SK-N-SH (cell line): ENCODE measurements around the gene XPR1. TPM values are rescaled to one million over a fixed set of nuclear protein-coding genes. Genes with fewer than 3 reads are reported as not detected.

ENCODE experiments used
- CTCF ChIA-PET: fragments of 300-600, 350-600 bp; formaldehyde crosslinking; extraction: SDS; loops from one replicate; lab custom pipeline; 2021; lab: Yijun Ruan, JAX
- POLR2A ChIA-PET: fragments of 350-600 bp; sonication (Branson Sonifier 250); formaldehyde crosslinking; extraction: SDS; loops from one replicate; lab custom pipeline; 2020; ENCODE audit warnings: antibody characterized with exemption, inconsistent platforms; lab: Yijun Ruan, JAX
- DNase-seq: peaks from one replicate; pipeline ENCODE4 v3.0.0; 2012
- H2AFZ ChIP-seq: fragments of 200-600 bp; sonication (generic); 2 replicates; pipeline ENCODE4 v1.8.1; 2016; ENCODE audit warnings: antibody characterized with exemption, mild to moderate bottlenecking, low read depth
- H3F3A ChIP-seq: fragments of 200-600 bp; sonication (generic); replicated peaks from 2 replicates; pipeline ENCODE3; 2016; ENCODE audit warnings: antibody characterized with exemption, mild to moderate bottlenecking; ENCODE audit not compliant: insufficient read depth
- H3K27ac ChIP-seq, 2 experiments: fragments of 200-500 bp in 1 of 2; fragments of 200-600 bp in 1 of 2; sonication (Bioruptor generic) in 1 of 2; sonication (generic), shearing (Covaris generic) in 1 of 2; 2 replicates each; pipeline versions ENCODE4 v1.5.1 to v1.6.1; 2014 to 2016; ENCODE audit warnings: low read depth in 2 of 2, inconsistent platforms in 1 of 2, low read length in 1 of 2, mild to moderate bottlenecking in 1 of 2, mixed read lengths in 1 of 2
- H3K27me3 ChIP-seq: fragments of 200-600 bp; sonication (generic), shearing (Covaris generic); 2 replicates; pipeline ENCODE4 v1.6.1; 2016; ENCODE audit warnings: mixed run types; ENCODE audit not compliant: insufficient read depth
- H3K36me3 ChIP-seq, 2 experiments: fragments of 200-500 bp in 1 of 2; fragments of 200-600 bp in 1 of 2; sonication (Bioruptor generic) in 1 of 2; sonication (generic) in 1 of 2; replicated peaks in 1 of 2; 2 replicates each; pipeline versions ENCODE3 to v1.5.1; 2014 to 2016; ENCODE audit warnings: low read length in 1 of 2, mild to moderate bottlenecking in 1 of 2; ENCODE audit not compliant: insufficient read depth in 2 of 2, control insufficient read depth in 1 of 2
- H3K4me1 ChIP-seq, 2 experiments: fragments of 200-500 bp in 1 of 2; fragments of 200-600 bp in 1 of 2; sonication (Bioruptor generic) in 1 of 2; sonication (generic), shearing (Covaris generic) in 1 of 2; 2 replicates each; pipeline versions ENCODE4 v1.5.1 to v1.6.1; 2014 to 2016; ENCODE audit warnings: low read depth in 1 of 2, low read length in 1 of 2, mixed run types in 1 of 2; ENCODE audit not compliant: insufficient read depth in 2 of 2, control insufficient read depth in 1 of 2
- H3K4me2 ChIP-seq: fragments of 200-600 bp; sonication (generic), shearing (Covaris generic); 2 replicates; pipeline ENCODE4 v1.6.1; 2017; ENCODE audit warnings: mixed run types
- H3K4me3 ChIP-seq, 2 experiments: fragments of 200-500 bp in 1 of 2; fragments of 200-600 bp in 1 of 2; sonication (Bioruptor generic) in 1 of 2; sonication (generic), shearing (Covaris generic) in 1 of 2; 2 replicates each; pipeline versions ENCODE4 v1.5.1 to v1.8.1; 2014 to 2016; ENCODE audit warnings: low read depth in 2 of 2, inconsistent platforms in 1 of 2, low read length in 1 of 2, mild to moderate bottlenecking in 1 of 2, mixed read lengths in 1 of 2, moderate library complexity in 1 of 2
- H3K79me2 ChIP-seq: fragments of 200-600 bp; sonication (generic); 2 replicates; pipeline ENCODE4 v1.8.1; 2017; ENCODE audit warnings: mild to moderate bottlenecking; ENCODE audit not compliant: insufficient read depth
- H3K9ac ChIP-seq: fragments of 200-600 bp; sonication (generic); 2 replicates; pipeline ENCODE4 v1.6.1; 2017; ENCODE audit warnings: mixed run types
- H3K9me2 ChIP-seq: fragments of 200-600 bp; sonication (generic); 2 replicates; pipeline ENCODE4 v1.6.1; 2017; ENCODE audit warnings: mixed run types
- H3K9me3 ChIP-seq: fragments of 200-600 bp; sonication (generic); 2 replicates; pipeline ENCODE4 v1.6.1; 2017; ENCODE audit warnings: mixed run types, mild to moderate bottlenecking, moderate library complexity
- H4K20me1 ChIP-seq: fragments of 200-600 bp; sonication (generic); 2 replicates; pipeline ENCODE4 v1.6.1; 2017; ENCODE audit warnings: mild to moderate bottlenecking, mixed run types; ENCODE audit not compliant: insufficient read depth
- CHD2 ChIP-seq: fragments of 150-350 bp; IDR thresholded peaks from 2 replicates; pipeline ENCODE4 v1.6.1; 2018; ENCODE audit warnings: low read length; ENCODE audit not compliant: partially characterized antibody
- CTCF ChIP-seq: fragments of 200-600 bp; sonication (generic); IDR thresholded peaks from 2 replicates; pipeline ENCODE4 v1.6.1; 2017; ENCODE audit warnings: antibody characterized with exemption, mild to moderate bottlenecking, moderate library complexity
- ELF1 ChIP-seq: IDR thresholded peaks from 2 replicates; pipeline ENCODE4 v1.4.0; 2012
- EP300 ChIP-seq, 2 experiments: IDR thresholded peaks; 2 replicates each; pipeline versions ENCODE4 v1.4.0 to v1.6.1; 2012; ENCODE audit warnings: borderline replicate concordance in 1 of 2, low read depth in 1 of 2, low read length in 1 of 2
- FOXJ3 ChIP-seq: sonication (generic); formaldehyde crosslinking; IDR thresholded peaks from 2 replicates; pipeline ENCODE4 v1.5.1; 2020; ENCODE audit warnings: mild to moderate bottlenecking, missing genetic modification reagents
- NRF1 ChIP-seq: IDR thresholded peaks from 2 replicates; pipeline ENCODE4 v1.6.1; 2012; ENCODE audit warnings: low read depth, mild to moderate bottlenecking, low read length
- RAD21 ChIP-seq: IDR thresholded peaks from 2 replicates; pipeline ENCODE4 v1.6.1; 2012; ENCODE audit warnings: mild to moderate bottlenecking, low read length
- SMC3 ChIP-seq: IDR thresholded peaks from 2 replicates; pipeline ENCODE4 v1.6.1; 2012; ENCODE audit warnings: low read depth, low read length, improper control_type of control experiment
- WGBS: methylation state at CpG from one replicate; pipeline ENCODE4 v1.1.6; 2017; ENCODE audit warnings: low lambda C conversion rate; 5-methylcytosine and 5-hydroxymethylcytosine counted together
- polyA plus RNA-seq, 3 experiments: library from polyadenylated mRNA; depleted of rRNA; stranded (reverse); fragments of >200 nt; gene quantifications; 2 replicates each; pipeline ENCODE4 v1.2.3, GENCODE V29; 2012
- TF ChIP-seq, protein P1 (sequence below): IDR thresholded peaks from 2 replicates; pipeline ENCODE4 v1.4.0; 2012; ENCODE audit warnings: low read depth

The XPR1 gene
- polyA plus RNA-seq, 1 of the 3 experiments (the other 2 are of a cell fraction): 7.9 TPM

- Histone ChIP-seq H3F3A (no peaks in the 10 kb centered on the region), H3K4me1 (no peaks in the 10 kb centered on the region), H3K4me3 (no peak overlapping the region), H4K20me1 (no peaks in the 10 kb centered on the region), H3K9me3 (no peaks in the 10 kb centered on the region), H3K36me3 (no peaks in the 10 kb centered on the region), H3K9ac (no peak overlapping the region), H3K27ac (no peak overlapping the region), H2AFZ (no peak overlapping the region), H3K79me2 (no peaks in the 10 kb centered on the region), H3K27me3 (no peaks in the 10 kb centered on the region), H3K4me2 (no peak overlapping the region), H3K9me2 (no peaks in the 10 kb centered on the region)
- CTCF ChIA-PET: no interaction called here
- POLR2A ChIA-PET: no interaction called here
- no peak for DNase-seq
- peak; percentile 5; the same call in 1 of the 2 replicates for TF ChIP-seq SMC3
- peak; percentile 42 for TF ChIP-seq CTCF
- no peak for TF ChIP-seq FOXJ3 (CRISPR knock-in tag)
- no peak for TF ChIP-seq CHD2
- TF ChIP-seq RAD21: peak; percentile 32
- 95% methylated on average over 3 of the region's 3 CpGs for WGBS
Observed at GRCh38 chr1:180623579-180624347, 8.1 kb upstream of the XPR1 start.

DNA sequence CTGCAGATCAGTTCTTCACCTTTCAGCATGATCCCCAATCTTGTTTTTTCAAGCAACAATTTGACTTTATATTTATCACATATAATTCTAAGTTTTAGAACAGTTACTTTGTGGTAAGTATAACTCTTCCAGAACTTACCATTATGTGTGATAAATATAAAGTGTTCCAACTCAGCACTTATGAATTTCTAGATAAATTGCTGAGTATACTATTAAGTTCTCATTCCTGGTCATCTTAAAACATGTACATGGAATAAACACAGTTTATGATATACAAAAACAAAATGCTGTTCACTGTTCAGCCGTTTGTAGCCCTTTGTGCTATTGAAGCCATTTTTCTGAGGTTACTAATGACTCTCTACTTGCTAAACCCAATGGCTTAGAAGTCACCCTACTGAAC lies 5.1 kb upstream of the XPR1 start:
- 55% methylated on average over 1 of the region's 1 CpG for WGBS
- peaks cover 4 to 5% of the 10 kb centered on the region in 2 experiments; a peak in 3 of 4 replicates for H3K4me1 ChIP-seq
- TF ChIP-seq, protein P1, sequence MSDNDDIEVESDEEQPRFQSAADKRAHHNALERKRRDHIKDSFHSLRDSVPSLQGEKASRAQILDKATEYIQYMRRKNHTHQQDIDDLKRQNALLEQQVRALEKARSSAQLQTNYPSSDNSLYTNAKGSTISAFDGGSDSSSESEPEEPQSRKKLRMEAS: no peak
- no peak for TF ChIP-seq SMC3
- TF ChIP-seq RAD21: no peak
- TF ChIP-seq CHD2: no peak
- TF ChIP-seq NRF1: no peak
- TF ChIP-seq ELF1: no peak
- no peak for TF ChIP-seq EP300 (IDR thresholded peaks at IDR 0.05; ENCODE audit: borderline replicate concordance in 1 of 2, low read depth in 1 of 2, low read length in 1 of 2)
- H3K36me3 ChIP-seq: no peaks in the 10 kb centered on the region
- no peaks in the 10 kb centered on the region for H3K27me3 ChIP-seq
- H3K27ac ChIP-seq: no peak overlapping the region
- H3K4me2 ChIP-seq: no peak overlapping the region
- CTCF ChIA-PET: interaction anchor here (1.5 kb wide), 1 partner anchor 111 kb away, joined by 4 read pairs; no protein-coding TSS in a partner anchor
- POLR2A ChIA-PET: no interaction called here
- H3K79me2 ChIP-seq: no peaks in the 10 kb centered on the region
- H3K9ac ChIP-seq: no peak overlapping the region
- no peak overlapping the region for H3K4me3 ChIP-seq
- DNase-seq: no peak
- no peaks in the 10 kb centered on the region for H4K20me1 ChIP-seq
- H2AFZ ChIP-seq: no peak overlapping the region
- H3F3A ChIP-seq: no peaks in the 10 kb centered on the region
- no peaks in the 10 kb centered on the region for H3K9me3 ChIP-seq
- H3K9me2 ChIP-seq: no peaks in the 10 kb centered on the region
